ENCODE data around the gene SLC35B1. TPM values are rescaled to one million over a fixed set of nuclear protein-coding genes. Genes with fewer than 3 reads are reported as not detected.

Gene SLC35B1
- polyA plus RNA-seq, 1 donor (not counting 4 experiments of a cell fraction or from before 2014, with no cell fraction given) = 71.6 TPM

- FAIRE-seq (no peak), DNase-seq (ENCODE audit: low read depth, low spot score) (no peak)
- TF ChIP-seq CTCF (optimal IDR thresholded peaks at IDR 0.05 in 1 of 3, IDR thresholded peaks at IDR 0.05 in 1 of 3, conservative IDR thresholded peaks at IDR 0.05 in 1 of 3; ENCODE audit: extremely low read depth in 1 of 3, insufficient read depth in 2 of 3, low read length in 3 of 3) (no peak), EZH2 (IDR thresholded peaks at IDR 0.05; ENCODE audit: low read length) (no peak)
- Histone ChIP-seq H3K27ac (ENCODE audit: control insufficient read depth, insufficient read depth, low read length) (no peak overlapping the region), H3K4me1 (ENCODE audit: control insufficient read depth, extremely low read depth, insufficient read depth, low read length) (no peaks in the 10 kb centered on the region), H2AFZ (ENCODE audit: control insufficient read depth, low read length) (no peak overlapping the region), H3K79me2 (ENCODE audit: control insufficient read depth, insufficient read depth, low read length) (no peaks in the 10 kb centered on the region), H4K20me1 (ENCODE audit: control insufficient read depth, extremely low read depth, insufficient read depth, low read length) (no peaks in the 10 kb centered on the region), H3K4me2 (ENCODE audit: control insufficient read depth, extremely low read depth, insufficient read depth, low read depth, low read length) (no peak overlapping the region), H3K36me3 (ENCODE audit: control insufficient read depth in 2 of 2, extremely low read depth in 1 of 2, insufficient read depth in 2 of 2, low read length in 2 of 2) (no peaks in the 10 kb centered on the region), H3K9ac (ENCODE audit: control insufficient read depth, extremely low read depth, insufficient read depth, low read length) (no peak overlapping the region), H3K9me3 (ENCODE audit: control insufficient read depth, low read depth, low read length) (no peaks in the 10 kb centered on the region), H3K9me1 (ENCODE audit: control insufficient read depth, extremely low read depth, insufficient read depth, low read length) (no peaks in the 10 kb centered on the region), H3K27me3 (ENCODE audit: control insufficient read depth, extremely low read depth, insufficient read depth, low read length) (no peaks in the 10 kb centered on the region), H3K4me3 (ENCODE audit: control insufficient read depth in 2 of 3, extremely low read depth in 1 of 3, insufficient read depth in 2 of 3, low read depth in 1 of 3, low read length in 3 of 3) (no peak overlapping the region)
- dilution Hi-C loops (cut with MboI; ENCODE audit: extremely low pct_ligation_motif_present, low sequenced_read_pairs) = no loop called here
Observed at GRCh38 chr17:49753959-49754391, 46.2 kb upstream of the SLC35B1 start.

GRCh38 chr17:49752508-49752907 is 44.7 kb upstream of the SLC35B1 start:
- Histone ChIP-seq H3K9me1 (ENCODE audit: control insufficient read depth, extremely low read depth, insufficient read depth, low read length) (no peaks in the 10 kb centered on the region), H3K79me2 (ENCODE audit: control insufficient read depth, insufficient read depth, low read length) (no peaks in the 10 kb centered on the region), H3K4me1 (ENCODE audit: control insufficient read depth, extremely low read depth, insufficient read depth, low read length) (no peaks in the 10 kb centered on the region), H3K36me3 (ENCODE audit: control insufficient read depth in 2 of 2, extremely low read depth in 1 of 2, insufficient read depth in 2 of 2, low read length in 2 of 2) (no peaks in the 10 kb centered on the region), H3K9me3 (ENCODE audit: control insufficient read depth, low read depth, low read length) (no peaks in the 10 kb centered on the region), H4K20me1 (ENCODE audit: control insufficient read depth, extremely low read depth, insufficient read depth, low read length) (no peaks in the 10 kb centered on the region), H3K27ac (ENCODE audit: control insufficient read depth, insufficient read depth, low read length) (no peak overlapping the region), H3K27me3 (ENCODE audit: control insufficient read depth, extremely low read depth, insufficient read depth, low read length) (no peaks in the 10 kb centered on the region), H3K4me2 (ENCODE audit: control insufficient read depth, extremely low read depth, insufficient read depth, low read depth, low read length) (no peak overlapping the region), H3K4me3 (ENCODE audit: control insufficient read depth in 2 of 3, extremely low read depth in 1 of 3, insufficient read depth in 2 of 3, low read depth in 1 of 3, low read length in 3 of 3) (no peak overlapping the region), H3K9ac (ENCODE audit: control insufficient read depth, extremely low read depth, insufficient read depth, low read length) (no peak overlapping the region), H2AFZ (ENCODE audit: control insufficient read depth, low read length) (no peak overlapping the region)
- DNase-seq (ENCODE audit: low read depth, low spot score) (no peak), FAIRE-seq (no peak)
- dilution Hi-C loops (cut with MboI; ENCODE audit: extremely low pct_ligation_motif_present, low sequenced_read_pairs) = no loop called here
- no peak for TF ChIP-seq EZH2 (IDR thresholded peaks at IDR 0.05; ENCODE audit: low read length)
- no peak for TF ChIP-seq CTCF (optimal IDR thresholded peaks at IDR 0.05 in 1 of 3, IDR thresholded peaks at IDR 0.05 in 1 of 3, conservative IDR thresholded peaks at IDR 0.05 in 1 of 3; ENCODE audit: extremely low read depth in 1 of 3, insufficient read depth in 2 of 3, low read length in 3 of 3)

Measured in keratinocyte (primary cell).